Gastroesophageal sphincter (tissue), 3 donors: ENCODE results near the gene UGGT1.

Experiments
- POLR2AphosphoS5 ChIP-seq: sonication (generic); formaldehyde crosslinking; IDR thresholded peaks from one replicate; pipeline ENCODE4 v1.6.1; 2017; ENCODE audit warnings: antibody characterized with exemption
- TF ChIP-seq, protein P1 (sequence below), 4 experiments: fragments of 200-600 bp in 2 of 4; fragments of 450-650 bp in 2 of 4; sonication (generic) in 1 of 4; IDR thresholded peaks; one replicate each; pipeline ENCODE4 v1.5.1; 2017 to 2019; ENCODE audit warnings: antibody characterized with exemption in 4 of 4, mild to moderate bottlenecking in 2 of 4, moderate library complexity in 2 of 4

DNA sequence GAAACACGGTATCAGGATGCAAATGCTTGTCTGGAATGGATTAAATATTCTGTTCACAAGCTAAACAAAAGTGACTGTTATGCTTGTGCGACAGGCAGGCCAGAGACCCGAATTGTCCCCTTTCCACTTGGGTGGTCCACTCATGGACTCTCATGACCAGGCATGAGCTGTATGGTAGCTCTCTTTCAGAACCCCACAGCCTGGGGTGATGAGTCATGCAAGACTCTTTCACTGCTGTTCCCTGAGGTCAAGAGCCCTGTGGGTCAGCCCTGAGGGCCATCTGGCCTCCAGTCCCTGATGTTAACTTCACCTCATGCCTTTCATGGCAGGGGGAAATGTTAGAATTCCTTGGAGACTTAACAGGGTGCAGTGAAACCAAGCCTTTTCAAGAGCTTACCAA is 49.4 kb upstream of the UGGT1 start:
- TF ChIP-seq POLR2AphosphoS5: no peak
- TF ChIP-seq, protein P1, sequence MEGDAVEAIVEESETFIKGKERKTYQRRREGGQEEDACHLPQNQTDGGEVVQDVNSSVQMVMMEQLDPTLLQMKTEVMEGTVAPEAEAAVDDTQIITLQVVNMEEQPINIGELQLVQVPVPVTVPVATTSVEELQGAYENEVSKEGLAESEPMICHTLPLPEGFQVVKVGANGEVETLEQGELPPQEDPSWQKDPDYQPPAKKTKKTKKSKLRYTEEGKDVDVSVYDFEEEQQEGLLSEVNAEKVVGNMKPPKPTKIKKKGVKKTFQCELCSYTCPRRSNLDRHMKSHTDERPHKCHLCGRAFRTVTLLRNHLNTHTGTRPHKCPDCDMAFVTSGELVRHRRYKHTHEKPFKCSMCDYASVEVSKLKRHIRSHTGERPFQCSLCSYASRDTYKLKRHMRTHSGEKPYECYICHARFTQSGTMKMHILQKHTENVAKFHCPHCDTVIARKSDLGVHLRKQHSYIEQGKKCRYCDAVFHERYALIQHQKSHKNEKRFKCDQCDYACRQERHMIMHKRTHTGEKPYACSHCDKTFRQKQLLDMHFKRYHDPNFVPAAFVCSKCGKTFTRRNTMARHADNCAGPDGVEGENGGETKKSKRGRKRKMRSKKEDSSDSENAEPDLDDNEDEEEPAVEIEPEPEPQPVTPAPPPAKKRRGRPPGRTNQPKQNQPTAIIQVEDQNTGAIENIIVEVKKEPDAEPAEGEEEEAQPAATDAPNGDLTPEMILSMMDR (IDR thresholded peaks at IDR 0.05): no peak
